Astrocyte (in vitro differentiated cells and primary cell): ENCODE data around the gene FAM185A.
"Not testable (repeated sequence)": the region's sequence is repeated elsewhere in the genome, so short reads cannot be mapped to it uniquely, and the experiment has no call there.

ENCODE experiments used
- EZH2 ChIP-seq: IDR thresholded peaks from 2 replicates; pipeline ENCODE4 v1.6.1; 2012; ENCODE audit warnings: mild to moderate bottlenecking, low read length, inconsistent platforms; ENCODE audit not compliant: insufficient read depth
- TF ChIP-seq, protein P1 (sequence below): IDR thresholded peaks from 2 replicates; pipeline ENCODE4 v1.5.1; 2011; ENCODE audit warnings: low read depth, mild to moderate bottlenecking, inconsistent platforms, low read length, moderate library complexity; ENCODE audit not compliant: insufficient read depth

- TF ChIP-seq, protein P1, sequence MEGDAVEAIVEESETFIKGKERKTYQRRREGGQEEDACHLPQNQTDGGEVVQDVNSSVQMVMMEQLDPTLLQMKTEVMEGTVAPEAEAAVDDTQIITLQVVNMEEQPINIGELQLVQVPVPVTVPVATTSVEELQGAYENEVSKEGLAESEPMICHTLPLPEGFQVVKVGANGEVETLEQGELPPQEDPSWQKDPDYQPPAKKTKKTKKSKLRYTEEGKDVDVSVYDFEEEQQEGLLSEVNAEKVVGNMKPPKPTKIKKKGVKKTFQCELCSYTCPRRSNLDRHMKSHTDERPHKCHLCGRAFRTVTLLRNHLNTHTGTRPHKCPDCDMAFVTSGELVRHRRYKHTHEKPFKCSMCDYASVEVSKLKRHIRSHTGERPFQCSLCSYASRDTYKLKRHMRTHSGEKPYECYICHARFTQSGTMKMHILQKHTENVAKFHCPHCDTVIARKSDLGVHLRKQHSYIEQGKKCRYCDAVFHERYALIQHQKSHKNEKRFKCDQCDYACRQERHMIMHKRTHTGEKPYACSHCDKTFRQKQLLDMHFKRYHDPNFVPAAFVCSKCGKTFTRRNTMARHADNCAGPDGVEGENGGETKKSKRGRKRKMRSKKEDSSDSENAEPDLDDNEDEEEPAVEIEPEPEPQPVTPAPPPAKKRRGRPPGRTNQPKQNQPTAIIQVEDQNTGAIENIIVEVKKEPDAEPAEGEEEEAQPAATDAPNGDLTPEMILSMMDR: not testable (repeated sequence)
- not testable (repeated sequence) for TF ChIP-seq EZH2
Measured at GRCh38 chr7:102769657-102770192, 20.9 kb downstream of the FAM185A start.
